SK-N-SH (cell line): ENCODE results near the gene NACA2. TPM values are rescaled to one million over a fixed set of nuclear protein-coding genes. Genes with fewer than 3 reads are reported as not detected.

Source experiments
- CTCF ChIA-PET: fragments of 300-600, 350-600 bp; formaldehyde crosslinking; extraction: SDS; loops from one replicate; lab custom pipeline; 2021; lab: Yijun Ruan, JAX
- POLR2A ChIA-PET: fragments of 350-600 bp; sonication (Branson Sonifier 250); formaldehyde crosslinking; extraction: SDS; loops from one replicate; lab custom pipeline; 2020; ENCODE audit warnings: antibody characterized with exemption, inconsistent platforms; lab: Yijun Ruan, JAX
- DNase-seq: peaks from one replicate; pipeline ENCODE4 v3.0.0; 2012
- H2AFZ ChIP-seq: fragments of 200-600 bp; sonication (generic); 2 replicates; pipeline ENCODE4 v1.8.1; 2016; ENCODE audit warnings: antibody characterized with exemption, mild to moderate bottlenecking, low read depth
- H3F3A ChIP-seq: fragments of 200-600 bp; sonication (generic); replicated peaks from 2 replicates; pipeline ENCODE3; 2016; ENCODE audit warnings: antibody characterized with exemption, mild to moderate bottlenecking; ENCODE audit not compliant: insufficient read depth
- H3K27ac ChIP-seq, 2 experiments: fragments of 200-500 bp in 1 of 2; fragments of 200-600 bp in 1 of 2; sonication (Bioruptor generic) in 1 of 2; sonication (generic), shearing (Covaris generic) in 1 of 2; 2 replicates each; pipeline versions ENCODE4 v1.5.1 to v1.6.1; 2014 to 2016; ENCODE audit warnings: low read depth in 2 of 2, inconsistent platforms in 1 of 2, low read length in 1 of 2, mild to moderate bottlenecking in 1 of 2, mixed read lengths in 1 of 2
- H3K27me3 ChIP-seq: fragments of 200-600 bp; sonication (generic), shearing (Covaris generic); 2 replicates; pipeline ENCODE4 v1.6.1; 2016; ENCODE audit warnings: mixed run types; ENCODE audit not compliant: insufficient read depth
- H3K36me3 ChIP-seq, 2 experiments: fragments of 200-500 bp in 1 of 2; fragments of 200-600 bp in 1 of 2; sonication (Bioruptor generic) in 1 of 2; sonication (generic) in 1 of 2; replicated peaks in 1 of 2; 2 replicates each; pipeline versions ENCODE3 to v1.5.1; 2014 to 2016; ENCODE audit warnings: low read length in 1 of 2, mild to moderate bottlenecking in 1 of 2; ENCODE audit not compliant: insufficient read depth in 2 of 2, control insufficient read depth in 1 of 2
- H3K4me1 ChIP-seq, 2 experiments: fragments of 200-500 bp in 1 of 2; fragments of 200-600 bp in 1 of 2; sonication (Bioruptor generic) in 1 of 2; sonication (generic), shearing (Covaris generic) in 1 of 2; 2 replicates each; pipeline versions ENCODE4 v1.5.1 to v1.6.1; 2014 to 2016; ENCODE audit warnings: low read depth in 1 of 2, low read length in 1 of 2, mixed run types in 1 of 2; ENCODE audit not compliant: insufficient read depth in 2 of 2, control insufficient read depth in 1 of 2
- H3K4me2 ChIP-seq: fragments of 200-600 bp; sonication (generic), shearing (Covaris generic); 2 replicates; pipeline ENCODE4 v1.6.1; 2017; ENCODE audit warnings: mixed run types
- H3K4me3 ChIP-seq, 2 experiments: fragments of 200-500 bp in 1 of 2; fragments of 200-600 bp in 1 of 2; sonication (Bioruptor generic) in 1 of 2; sonication (generic), shearing (Covaris generic) in 1 of 2; 2 replicates each; pipeline versions ENCODE4 v1.5.1 to v1.8.1; 2014 to 2016; ENCODE audit warnings: low read depth in 2 of 2, inconsistent platforms in 1 of 2, low read length in 1 of 2, mild to moderate bottlenecking in 1 of 2, mixed read lengths in 1 of 2, moderate library complexity in 1 of 2
- H3K79me2 ChIP-seq: fragments of 200-600 bp; sonication (generic); 2 replicates; pipeline ENCODE4 v1.8.1; 2017; ENCODE audit warnings: mild to moderate bottlenecking; ENCODE audit not compliant: insufficient read depth
- H3K9ac ChIP-seq: fragments of 200-600 bp; sonication (generic); 2 replicates; pipeline ENCODE4 v1.6.1; 2017; ENCODE audit warnings: mixed run types
- H3K9me2 ChIP-seq: fragments of 200-600 bp; sonication (generic); 2 replicates; pipeline ENCODE4 v1.6.1; 2017; ENCODE audit warnings: mixed run types
- H3K9me3 ChIP-seq: fragments of 200-600 bp; sonication (generic); 2 replicates; pipeline ENCODE4 v1.6.1; 2017; ENCODE audit warnings: mixed run types, mild to moderate bottlenecking, moderate library complexity
- H4K20me1 ChIP-seq: fragments of 200-600 bp; sonication (generic); 2 replicates; pipeline ENCODE4 v1.6.1; 2017; ENCODE audit warnings: mild to moderate bottlenecking, mixed run types; ENCODE audit not compliant: insufficient read depth
- EP300 ChIP-seq, 2 experiments: IDR thresholded peaks; 2 replicates each; pipeline versions ENCODE4 v1.4.0 to v1.6.1; 2012; ENCODE audit warnings: borderline replicate concordance in 1 of 2, low read depth in 1 of 2, low read length in 1 of 2
- FOXJ3 ChIP-seq: sonication (generic); formaldehyde crosslinking; IDR thresholded peaks from 2 replicates; pipeline ENCODE4 v1.5.1; 2020; ENCODE audit warnings: mild to moderate bottlenecking, missing genetic modification reagents
- RCOR1 ChIP-seq: fragments of 150-350 bp; IDR thresholded peaks from 2 replicates; pipeline ENCODE4 v1.6.1; 2017; ENCODE audit warnings: antibody characterized with exemption, low read length
- SIN3A ChIP-seq: IDR thresholded peaks from 2 replicates; pipeline ENCODE4 v1.6.1; 2012; ENCODE audit warnings: low read depth, mild to moderate bottlenecking, low read length, moderate library complexity, borderline replicate concordance
- WGBS: methylation state at CpG from one replicate; pipeline ENCODE4 v1.1.6; 2017; ENCODE audit warnings: low lambda C conversion rate; 5-methylcytosine and 5-hydroxymethylcytosine counted together
- polyA plus RNA-seq, 3 experiments: library from polyadenylated mRNA; depleted of rRNA; stranded (reverse); fragments of >200 nt; gene quantifications; 2 replicates each; pipeline ENCODE4 v1.2.3, GENCODE V29; 2012
- TF ChIP-seq, protein P1 (sequence below): IDR thresholded peaks from 2 replicates; pipeline ENCODE4 v1.4.0; 2012; ENCODE audit warnings: low read depth, borderline replicate concordance
- TF ChIP-seq, protein P2 (sequence below): IDR thresholded peaks from 2 replicates; pipeline ENCODE4 v1.6.1; 2012; ENCODE audit warnings: mild to moderate bottlenecking, low read depth, low read length, moderate library complexity
- TF ChIP-seq, protein P3 (sequence below): fragments of 150-350 bp; IDR thresholded peaks from 2 replicates; pipeline ENCODE4 v1.6.1; 2016; ENCODE audit warnings: mild to moderate bottlenecking, low read depth, low read length

NACA2 gene
- polyA plus RNA-seq, 1 of the 3 experiments (the other 2 are of a cell fraction) = not detected

DNA sequence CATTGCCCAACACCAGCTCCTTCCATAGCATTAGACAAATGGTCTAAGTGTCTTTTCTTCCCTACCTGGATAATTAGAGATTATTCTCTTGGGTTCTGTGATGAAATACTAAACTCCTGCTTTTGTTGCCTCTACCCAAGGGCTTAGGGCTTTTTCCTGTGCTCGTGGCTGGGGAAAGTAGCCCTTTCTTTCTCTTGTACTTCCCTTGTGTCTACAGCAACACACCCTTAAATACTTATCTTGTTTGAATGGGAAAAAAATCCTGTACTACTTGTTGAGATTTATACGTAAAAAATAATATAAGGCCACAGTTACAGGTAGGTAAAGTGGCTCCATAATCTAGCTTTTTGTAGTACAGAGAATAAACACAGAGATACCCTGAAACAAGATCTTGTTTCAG lies 7.0 kb upstream of the NACA2 start (continued):
- TF ChIP-seq, protein P1, sequence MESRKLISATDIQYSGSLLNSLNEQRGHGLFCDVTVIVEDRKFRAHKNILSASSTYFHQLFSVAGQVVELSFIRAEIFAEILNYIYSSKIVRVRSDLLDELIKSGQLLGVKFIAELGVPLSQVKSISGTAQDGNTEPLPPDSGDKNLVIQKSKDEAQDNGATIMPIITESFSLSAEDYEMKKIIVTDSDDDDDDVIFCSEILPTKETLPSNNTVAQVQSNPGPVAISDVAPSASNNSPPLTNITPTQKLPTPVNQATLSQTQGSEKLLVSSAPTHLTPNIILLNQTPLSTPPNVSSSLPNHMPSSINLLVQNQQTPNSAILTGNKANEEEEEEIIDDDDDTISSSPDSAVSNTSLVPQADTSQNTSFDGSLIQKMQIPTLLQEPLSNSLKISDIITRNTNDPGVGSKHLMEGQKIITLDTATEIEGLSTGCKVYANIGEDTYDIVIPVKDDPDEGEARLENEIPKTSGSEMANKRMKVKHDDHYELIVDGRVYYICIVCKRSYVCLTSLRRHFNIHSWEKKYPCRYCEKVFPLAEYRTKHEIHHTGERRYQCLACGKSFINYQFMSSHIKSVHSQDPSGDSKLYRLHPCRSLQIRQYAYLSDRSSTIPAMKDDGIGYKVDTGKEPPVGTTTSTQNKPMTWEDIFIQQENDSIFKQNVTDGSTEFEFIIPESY = no peak
- TF ChIP-seq FOXJ3 (no peak), SIN3A (no peak), RCOR1 (no peak)
- TF ChIP-seq, all 33 proteins: peak for 0

DNA sequence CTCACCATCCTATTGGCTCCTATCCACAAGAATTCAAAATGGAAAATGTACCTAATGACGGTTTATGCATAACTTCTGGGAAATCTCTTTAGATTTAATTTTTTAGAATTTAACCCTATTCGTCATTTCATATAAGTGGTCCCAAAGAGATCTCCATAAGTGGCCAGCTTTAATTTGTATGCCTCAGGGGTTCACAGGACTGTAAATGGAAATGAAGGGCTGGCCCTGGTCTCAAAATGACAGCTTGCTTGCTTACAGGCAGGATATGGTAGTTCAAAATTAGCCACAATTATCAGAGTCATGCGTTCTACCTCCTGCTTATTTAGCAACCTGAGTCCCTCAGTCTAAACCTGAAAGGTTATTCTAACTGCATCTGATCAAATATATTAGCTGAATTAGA lies 6.6 kb upstream of the NACA2 start:
- H3K36me3 ChIP-seq = no peaks in the 10 kb centered on the region
- TF ChIP-seq EP300 (IDR thresholded peaks at IDR 0.05; ENCODE audit: borderline replicate concordance in 1 of 2, low read depth in 1 of 2, low read length in 1 of 2) (peak in 1 of 2 experiments; percentile 21; a peak in 1 of 4 replicates), FOXJ3 (0 out of 2 replicates have a peak, but pooled peaks have one; percentile 20)
- TF ChIP-seq, protein P2, sequence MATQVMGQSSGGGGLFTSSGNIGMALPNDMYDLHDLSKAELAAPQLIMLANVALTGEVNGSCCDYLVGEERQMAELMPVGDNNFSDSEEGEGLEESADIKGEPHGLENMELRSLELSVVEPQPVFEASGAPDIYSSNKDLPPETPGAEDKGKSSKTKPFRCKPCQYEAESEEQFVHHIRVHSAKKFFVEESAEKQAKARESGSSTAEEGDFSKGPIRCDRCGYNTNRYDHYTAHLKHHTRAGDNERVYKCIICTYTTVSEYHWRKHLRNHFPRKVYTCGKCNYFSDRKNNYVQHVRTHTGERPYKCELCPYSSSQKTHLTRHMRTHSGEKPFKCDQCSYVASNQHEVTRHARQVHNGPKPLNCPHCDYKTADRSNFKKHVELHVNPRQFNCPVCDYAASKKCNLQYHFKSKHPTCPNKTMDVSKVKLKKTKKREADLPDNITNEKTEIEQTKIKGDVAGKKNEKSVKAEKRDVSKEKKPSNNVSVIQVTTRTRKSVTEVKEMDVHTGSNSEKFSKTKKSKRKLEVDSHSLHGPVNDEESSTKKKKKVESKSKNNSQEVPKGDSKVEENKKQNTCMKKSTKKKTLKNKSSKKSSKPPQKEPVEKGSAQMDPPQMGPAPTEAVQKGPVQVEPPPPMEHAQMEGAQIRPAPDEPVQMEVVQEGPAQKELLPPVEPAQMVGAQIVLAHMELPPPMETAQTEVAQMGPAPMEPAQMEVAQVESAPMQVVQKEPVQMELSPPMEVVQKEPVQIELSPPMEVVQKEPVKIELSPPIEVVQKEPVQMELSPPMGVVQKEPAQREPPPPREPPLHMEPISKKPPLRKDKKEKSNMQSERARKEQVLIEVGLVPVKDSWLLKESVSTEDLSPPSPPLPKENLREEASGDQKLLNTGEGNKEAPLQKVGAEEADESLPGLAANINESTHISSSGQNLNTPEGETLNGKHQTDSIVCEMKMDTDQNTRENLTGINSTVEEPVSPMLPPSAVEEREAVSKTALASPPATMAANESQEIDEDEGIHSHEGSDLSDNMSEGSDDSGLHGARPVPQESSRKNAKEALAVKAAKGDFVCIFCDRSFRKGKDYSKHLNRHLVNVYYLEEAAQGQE = no peak
- TF ChIP-seq, protein P3, sequence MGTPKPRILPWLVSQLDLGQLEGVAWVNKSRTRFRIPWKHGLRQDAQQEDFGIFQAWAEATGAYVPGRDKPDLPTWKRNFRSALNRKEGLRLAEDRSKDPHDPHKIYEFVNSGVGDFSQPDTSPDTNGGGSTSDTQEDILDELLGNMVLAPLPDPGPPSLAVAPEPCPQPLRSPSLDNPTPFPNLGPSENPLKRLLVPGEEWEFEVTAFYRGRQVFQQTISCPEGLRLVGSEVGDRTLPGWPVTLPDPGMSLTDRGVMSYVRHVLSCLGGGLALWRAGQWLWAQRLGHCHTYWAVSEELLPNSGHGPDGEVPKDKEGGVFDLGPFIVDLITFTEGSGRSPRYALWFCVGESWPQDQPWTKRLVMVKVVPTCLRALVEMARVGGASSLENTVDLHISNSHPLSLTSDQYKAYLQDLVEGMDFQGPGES = no peak
- H3K27ac ChIP-seq = peak overlapping the region in 1 of 2 experiments; percentile 23; a peak in 1 of 4 replicates
- peaks cover 0 to 6% of the 10 kb centered on the region in 2 experiments; a peak in 1 of 4 replicates for H3K4me1 ChIP-seq
- H3F3A ChIP-seq = no peaks in the 10 kb centered on the region
- peak; percentile 42 for DNase-seq
- H3K9ac ChIP-seq = no peak overlapping the region
- 79% methylated on average over 3 of the region's 3 CpGs for whole genome bisulfite sequencing
- no peaks in the 10 kb centered on the region for H3K9me3 ChIP-seq
- ChIA-PET POLR2A (no interaction called here), CTCF (interaction anchor here (0.9 to 2.1 kb wide), 4 partner anchors 13 to 24 kb away, joined by 3 to 8 read pairs (median 4); no protein-coding TSS in a partner anchor)
- no peaks in the 10 kb centered on the region for H4K20me1 ChIP-seq
- H3K79me2 ChIP-seq = no peaks in the 10 kb centered on the region
- H3K9me2 ChIP-seq = no peaks in the 10 kb centered on the region
- H3K4me3 ChIP-seq = no peak overlapping the region
- H3K4me2 ChIP-seq = no peak overlapping the region
- H3K27me3 ChIP-seq = no peaks in the 10 kb centered on the region
- H2AFZ ChIP-seq = no peak overlapping the region
